Heart left ventricle (tissue), 13 donors: ENCODE results near the gene IGF2R.

Experiments
- POLR2A ChIP-seq, 2 donors: fragments of 450-650 bp; IDR thresholded peaks; one replicate each; pipeline ENCODE4 v1.6.1; 2017; ENCODE audit warnings: antibody characterized with exemption in 2 of 2, mild to moderate bottlenecking in 2 of 2, moderate library complexity in 2 of 2
- TF ChIP-seq, protein P1 (sequence below), 12 donors: fragments of 200-600 bp; sonication (generic) in 4 of 12; IDR thresholded peaks; one replicate each; pipeline versions ENCODE4 v1.5.0 to v1.8.0; 2018 to 2022; ENCODE audit warnings: antibody characterized with exemption in 12 of 12, mild to moderate bottlenecking in 5 of 12
- donor health status: ischemic (EF 13 %, LVEDD 7.1; RV severe dilation, severe dysfunction).
- donor health status: DM: no; HTN: yes; CAD: no.
- donor health status: DM: no; HTN: no; CAD: no.
- donor health status: ischemic (EF 25% LVEDD 6.9; RV normal size, moderate dysfunction).
- donor health status: ischemic (EF 25% LVEDD 5.7; RV mildly dilated, moderate dysfunction).
- donor health status: ischemic (EF 35%, LVEDD 5.7; RV mildly dilated, moderate dysfunction).
- donor health status: nonischemic (EF 11% LVEDD 7.7; RV severe dilation, severe dysfunction).
- donor health status: DM: yes; HTN: yes; CAD: no.
- donor health status: PGD.
- donor health status: ischemic (EF 29% LVEDD 5.4; RV normal size, mild dysfunction).
- donor health status: nonischemic (EF 23%, LVEDD 6.1; RV moderate dilation, normal function).

DNA sequence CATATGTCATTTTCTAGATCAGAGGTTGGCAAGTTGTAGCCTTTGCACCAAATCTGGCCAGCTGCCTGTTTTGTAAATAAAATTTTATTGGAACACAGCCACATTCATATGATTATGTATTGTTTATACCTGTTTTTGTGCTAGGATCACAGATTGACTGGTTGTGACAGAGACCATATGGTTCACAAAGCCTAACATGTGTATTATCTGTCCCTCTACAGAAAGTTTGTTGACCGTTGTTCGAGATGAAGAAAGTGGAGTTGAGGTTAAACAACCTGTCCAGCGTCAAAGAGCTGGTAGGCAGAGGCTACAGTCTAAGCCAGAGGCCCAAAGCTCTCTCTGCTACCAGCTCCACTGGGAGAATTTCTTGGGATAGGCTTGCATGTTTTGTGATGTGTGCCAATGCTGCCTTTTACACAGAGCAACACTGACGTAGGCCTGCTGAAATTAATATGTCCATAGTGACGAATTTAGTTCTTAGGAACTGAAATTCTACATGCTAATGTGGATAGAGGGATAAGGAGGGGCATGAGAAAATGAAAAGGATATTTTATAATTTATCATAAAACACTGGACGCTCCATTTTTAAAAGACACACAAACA, 11.7 kb upstream of the IGF2R start:
- TF ChIP-seq, protein P1, sequence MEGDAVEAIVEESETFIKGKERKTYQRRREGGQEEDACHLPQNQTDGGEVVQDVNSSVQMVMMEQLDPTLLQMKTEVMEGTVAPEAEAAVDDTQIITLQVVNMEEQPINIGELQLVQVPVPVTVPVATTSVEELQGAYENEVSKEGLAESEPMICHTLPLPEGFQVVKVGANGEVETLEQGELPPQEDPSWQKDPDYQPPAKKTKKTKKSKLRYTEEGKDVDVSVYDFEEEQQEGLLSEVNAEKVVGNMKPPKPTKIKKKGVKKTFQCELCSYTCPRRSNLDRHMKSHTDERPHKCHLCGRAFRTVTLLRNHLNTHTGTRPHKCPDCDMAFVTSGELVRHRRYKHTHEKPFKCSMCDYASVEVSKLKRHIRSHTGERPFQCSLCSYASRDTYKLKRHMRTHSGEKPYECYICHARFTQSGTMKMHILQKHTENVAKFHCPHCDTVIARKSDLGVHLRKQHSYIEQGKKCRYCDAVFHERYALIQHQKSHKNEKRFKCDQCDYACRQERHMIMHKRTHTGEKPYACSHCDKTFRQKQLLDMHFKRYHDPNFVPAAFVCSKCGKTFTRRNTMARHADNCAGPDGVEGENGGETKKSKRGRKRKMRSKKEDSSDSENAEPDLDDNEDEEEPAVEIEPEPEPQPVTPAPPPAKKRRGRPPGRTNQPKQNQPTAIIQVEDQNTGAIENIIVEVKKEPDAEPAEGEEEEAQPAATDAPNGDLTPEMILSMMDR (IDR thresholded peaks at IDR 0.05), result no peak
- no peak for TF ChIP-seq POLR2A (IDR thresholded peaks at IDR 0.05)
